ENCODE results near the gene RNF123.
"Not testable (repeated sequence)": the region's sequence is repeated elsewhere in the genome, so short reads cannot be mapped to it uniquely, and the experiment has no call there.

Gene RNF123

GRCh38 chr3:49720855-49721595 is 31.7 kb downstream of the RNF123 start:
- no peak for DNase-seq (ENCODE audit: low spot score)

- DNase-seq (ENCODE audit: low spot score): no peak
Observed at GRCh38 chr3:49721596-49721895, 32.2 kb downstream of the RNF123 start.

GRCh38 chr3:49721896-49722781 is 32.8 kb downstream of the RNF123 start:
- DNase-seq (ENCODE audit: low spot score): no peak

- DNase-seq (ENCODE audit: low spot score): no peak
Observed at GRCh38 chr3:49722896-49723295, 33.5 kb downstream of the RNF123 start.

- DNase-seq (ENCODE audit: low spot score): peak; percentile 24
Observed at GRCh38 chr3:49723296-49723627, 33.9 kb downstream of the RNF123 start.

GRCh38 chr3:49723628-49724551 is 34.5 kb downstream of the RNF123 start, which contains the start of gene GMPPB:
GMPPB (minus strand) TSS chr3:49723951; CDS start chr3:49723726, 225 bp downstream.
- peak; percentile 93 for DNase-seq (ENCODE audit: low spot score)

- DNase-seq (ENCODE audit: low spot score): no peak
Observed at GRCh38 chr3:49724586-49724985, 35.2 kb downstream of the RNF123 start.

GRCh38 chr3:49725906-49726681 is 36.7 kb downstream of the RNF123 start:
- DNase-seq (ENCODE audit: low spot score): no peak

- no peak for DNase-seq (ENCODE audit: low spot score)
Observed at GRCh38 chr3:49727154-49727923, 38.0 kb downstream of the RNF123 start.

GRCh38 chr3:49727924-49728361 is 38.6 kb downstream of the RNF123 start:
- DNase-seq (ENCODE audit: low spot score): no peak

- DNase-seq (ENCODE audit: low spot score): no peak
Observed at GRCh38 chr3:49729966-49730609, 40.7 kb downstream of the RNF123 start.

- no peak for DNase-seq (ENCODE audit: low spot score)
Observed at GRCh38 chr3:49732597-49732996, 43.2 kb downstream of the RNF123 start.

GRCh38 chr3:49733551-49733950 is 44.2 kb downstream of the RNF123 start:
- no peak for DNase-seq (ENCODE audit: low spot score)

GRCh38 chr3:49734752-49735151 is 45.4 kb downstream of the RNF123 start:
- DNase-seq (ENCODE audit: low spot score): no peak

- no peak for DNase-seq (ENCODE audit: low spot score)
Observed at GRCh38 chr3:49738067-49738713, 48.8 kb downstream of the RNF123 start.

- no peak for DNase-seq (ENCODE audit: low spot score)
Observed at GRCh38 chr3:49740427-49740826, 51.1 kb downstream of the RNF123 start.

GRCh38 chr3:49745986-49746385 is 56.6 kb downstream of the RNF123 start:
- no peak for DNase-seq (ENCODE audit: low spot score)

GRCh38 chr3:49747792-49748480 is 58.6 kb downstream of the RNF123 start:
- no peak for DNase-seq (ENCODE audit: low spot score)

GRCh38 chr3:49748874-49749273 is 59.5 kb downstream of the RNF123 start:
- DNase-seq (ENCODE audit: low spot score): not testable (repeated sequence)
